PC-3 (cell line): ENCODE measurements around the gene GGACT.

Experiments used
- EZH2 ChIP-seq: fragments of 300-600 bp; sonication (generic); IDR thresholded peaks from one replicate; pipeline ENCODE4 v1.6.1; 2017; ENCODE audit warnings: antibody characterized with exemption, mild to moderate bottlenecking, low read length; ENCODE audit not compliant: unreplicated experiment
- EZH2phosphoT487 ChIP-seq: fragments of 300-600 bp; sonication (generic); IDR thresholded peaks from 2 replicates; pipeline ENCODE4 v1.6.1; 2018; ENCODE audit warnings: mild to moderate bottlenecking, antibody characterized with exemption, low read length, borderline replicate concordance
- TF ChIP-seq, protein P1 (sequence below): fragments of 300-600 bp; sonication (generic); conservative IDR thresholded peaks from 2 replicates; pipeline ENCODE4 v1.5.1; 2017; ENCODE audit warnings: antibody characterized with exemption, low read depth, mild to moderate bottlenecking, low read length

GRCh38 chr13:100610391-100611347, 22.1 kb upstream of the GGACT start:
- TF ChIP-seq EZH2: no peak
- TF ChIP-seq, protein P1, sequence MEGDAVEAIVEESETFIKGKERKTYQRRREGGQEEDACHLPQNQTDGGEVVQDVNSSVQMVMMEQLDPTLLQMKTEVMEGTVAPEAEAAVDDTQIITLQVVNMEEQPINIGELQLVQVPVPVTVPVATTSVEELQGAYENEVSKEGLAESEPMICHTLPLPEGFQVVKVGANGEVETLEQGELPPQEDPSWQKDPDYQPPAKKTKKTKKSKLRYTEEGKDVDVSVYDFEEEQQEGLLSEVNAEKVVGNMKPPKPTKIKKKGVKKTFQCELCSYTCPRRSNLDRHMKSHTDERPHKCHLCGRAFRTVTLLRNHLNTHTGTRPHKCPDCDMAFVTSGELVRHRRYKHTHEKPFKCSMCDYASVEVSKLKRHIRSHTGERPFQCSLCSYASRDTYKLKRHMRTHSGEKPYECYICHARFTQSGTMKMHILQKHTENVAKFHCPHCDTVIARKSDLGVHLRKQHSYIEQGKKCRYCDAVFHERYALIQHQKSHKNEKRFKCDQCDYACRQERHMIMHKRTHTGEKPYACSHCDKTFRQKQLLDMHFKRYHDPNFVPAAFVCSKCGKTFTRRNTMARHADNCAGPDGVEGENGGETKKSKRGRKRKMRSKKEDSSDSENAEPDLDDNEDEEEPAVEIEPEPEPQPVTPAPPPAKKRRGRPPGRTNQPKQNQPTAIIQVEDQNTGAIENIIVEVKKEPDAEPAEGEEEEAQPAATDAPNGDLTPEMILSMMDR: no peak
- no peak for TF ChIP-seq EZH2phosphoT487
